ENCODE measurements around the gene ERC2.

The ERC2 gene

GRCh38 chr3:56368846-56369245, 99.4 kb downstream of the ERC2 start:
- Histone ChIP-seq H4K12ac (ENCODE audit: low read depth, low read length) (no peak overlapping the region), H3K14ac (ENCODE audit: low read length) (no peak overlapping the region), H3K4me3 (ENCODE audit: low read depth, low read length) (no peak overlapping the region), H4K8ac (ENCODE audit: low read depth, low read length) (no peak overlapping the region), H2BK120ac (ENCODE audit: insufficient read depth, low read length, poor library complexity) (no peak overlapping the region), H3K79me1 (ENCODE audit: low read length) (no peaks in the 10 kb centered on the region), H3K4me2 (ENCODE audit: low read length) (no peak overlapping the region), H3K4me1 (ENCODE audit: control insufficient read depth in 1 of 2, insufficient read depth in 2 of 2, low read length in 2 of 2) (no peaks in the 10 kb centered on the region), H3K79me2 (ENCODE audit: control insufficient read depth, insufficient read depth, low read length, poor library complexity) (no peaks in the 10 kb centered on the region), H3K23ac (ENCODE audit: low read length) (no peak overlapping the region), H2BK12ac (ENCODE audit: low read length) (no peak overlapping the region), H3K36me3 (ENCODE audit: control insufficient read depth in 1 of 2, insufficient read depth in 2 of 2, low read length in 2 of 2) (no peaks in the 10 kb centered on the region), H3K9me3 (ENCODE audit: insufficient read depth, low read depth, low read length) (peaks cover 2% of the 10 kb centered on the region), H3K27ac (ENCODE audit: low read depth, low read length) (no peak overlapping the region), H2AK5ac (ENCODE audit: low read length) (no peak overlapping the region), H3K18ac (ENCODE audit: low read length) (no peak overlapping the region), H3K27me3 (ENCODE audit: insufficient read depth, low read length) (no peaks in the 10 kb centered on the region), H2AFZ (ENCODE audit: insufficient read depth, low read length, poor library complexity) (no peak overlapping the region), H3K4ac (ENCODE audit: low read depth, low read length) (no peak overlapping the region), H4K91ac (ENCODE audit: low read depth, low read length) (no peak overlapping the region), H3K9ac (ENCODE audit: low read length) (no peak overlapping the region), H2BK5ac (ENCODE audit: low read depth, low read length, poor library complexity) (no peak overlapping the region)
- no CpG with 5 or more reads among the region's 4 CpGs for WGBS (ENCODE audit: extremely low coverage, insufficient coverage, insufficient read length)
- no peak for DNase-seq

GRCh38 chr3:56366641-56367162, 101.6 kb downstream of the ERC2 start:
- Histone ChIP-seq H3K14ac (ENCODE audit: low read length) (no peak overlapping the region), H4K91ac (ENCODE audit: low read depth, low read length) (no peak overlapping the region)
- WGBS (ENCODE audit: extremely low coverage, insufficient coverage, insufficient read length) = no CpG with 5 or more reads among the region's 4 CpGs

DNA sequence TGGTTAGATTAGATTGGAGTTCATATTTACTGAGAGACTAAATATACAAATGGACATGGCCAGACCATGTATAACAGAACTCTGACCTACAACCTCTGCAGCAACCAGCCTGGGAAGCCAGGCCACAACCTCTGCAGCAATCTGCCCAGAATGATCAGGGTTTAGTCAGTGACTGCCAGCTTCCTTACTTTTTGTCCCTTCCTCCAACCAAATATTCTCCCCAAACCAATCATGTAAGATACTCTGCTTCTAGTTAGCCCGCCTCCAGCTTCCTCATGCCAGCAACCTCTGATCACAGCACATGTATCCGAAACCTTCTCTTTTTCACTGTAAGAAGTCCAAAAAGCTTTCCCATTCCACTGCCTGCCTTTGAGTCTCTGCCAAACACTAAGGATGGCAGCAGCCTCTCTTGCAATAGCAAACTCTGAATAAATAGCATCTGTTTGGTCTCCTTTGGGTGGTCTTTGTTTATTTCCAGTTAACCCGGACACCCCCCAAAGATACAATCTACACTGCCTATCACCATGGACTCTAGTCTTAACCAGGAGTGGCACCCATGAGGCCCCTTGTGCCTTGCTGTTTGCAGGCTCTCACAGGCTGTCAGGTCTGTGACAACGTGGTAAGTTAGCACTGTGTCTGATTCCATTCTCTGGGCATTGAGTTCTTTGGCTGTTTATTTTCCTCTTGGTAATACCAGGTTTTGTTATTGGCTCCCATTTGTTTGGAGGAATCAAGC, 102.2 kb downstream of the ERC2 start:
- Histone ChIP-seq H3K79me1 (ENCODE audit: low read length) (no peaks in the 10 kb centered on the region), H3K4ac (ENCODE audit: low read depth, low read length) (no peak overlapping the region), H3K9ac (ENCODE audit: low read length) (no peak overlapping the region), H3K4me3 (ENCODE audit: low read depth, low read length) (no peak overlapping the region), H3K79me2 (ENCODE audit: control insufficient read depth, insufficient read depth, low read length, poor library complexity) (no peaks in the 10 kb centered on the region), H3K4me2 (ENCODE audit: low read length) (no peak overlapping the region), H3K27ac (ENCODE audit: low read depth, low read length) (no peak overlapping the region), H3K4me1 (ENCODE audit: control insufficient read depth in 1 of 2, insufficient read depth in 2 of 2, low read length in 2 of 2) (no peaks in the 10 kb centered on the region), H4K12ac (ENCODE audit: low read depth, low read length) (no peak overlapping the region), H3K23ac (ENCODE audit: low read length) (no peak overlapping the region), H3K36me3 (ENCODE audit: control insufficient read depth in 1 of 2, insufficient read depth in 2 of 2, low read length in 2 of 2) (no peaks in the 10 kb centered on the region), H3K9me3 (ENCODE audit: insufficient read depth, low read depth, low read length) (no peaks in the 10 kb centered on the region), H3K14ac (ENCODE audit: low read length) (no peak overlapping the region), H2AFZ (ENCODE audit: insufficient read depth, low read length, poor library complexity) (no peak overlapping the region), H2BK5ac (ENCODE audit: low read depth, low read length, poor library complexity) (no peak overlapping the region), H3K18ac (ENCODE audit: low read length) (no peak overlapping the region), H2BK12ac (ENCODE audit: low read length) (no peak overlapping the region), H4K91ac (ENCODE audit: low read depth, low read length) (no peak overlapping the region), H2AK5ac (ENCODE audit: low read length) (no peak overlapping the region), H4K8ac (ENCODE audit: low read depth, low read length) (no peak overlapping the region), H3K27me3 (ENCODE audit: insufficient read depth, low read length) (no peaks in the 10 kb centered on the region), H2BK120ac (ENCODE audit: insufficient read depth, low read length, poor library complexity) (no peak overlapping the region)
- WGBS (ENCODE audit: extremely low coverage, insufficient coverage, insufficient read length) = no CpG with 5 or more reads among the region's 4 CpGs
- no peak for DNase-seq

More at GRCh38 chr3:56366641-56367162, 101.6 kb downstream of the ERC2 start:
- Histone ChIP-seq H3K79me1 (ENCODE audit: low read length) (no peaks in the 10 kb centered on the region), H3K18ac (ENCODE audit: low read length) (no peak overlapping the region), H3K9ac (ENCODE audit: low read length) (no peak overlapping the region), H2BK5ac (ENCODE audit: low read depth, low read length, poor library complexity) (no peak overlapping the region), H3K4me1 (ENCODE audit: control insufficient read depth in 1 of 2, insufficient read depth in 2 of 2, low read length in 2 of 2) (no peaks in the 10 kb centered on the region), H4K12ac (ENCODE audit: low read depth, low read length) (no peak overlapping the region), H2BK120ac (ENCODE audit: insufficient read depth, low read length, poor library complexity) (no peak overlapping the region), H3K4me3 (ENCODE audit: low read depth, low read length) (no peak overlapping the region), H3K4ac (ENCODE audit: low read depth, low read length) (no peak overlapping the region), H3K36me3 (ENCODE audit: control insufficient read depth in 1 of 2, insufficient read depth in 2 of 2, low read length in 2 of 2) (no peaks in the 10 kb centered on the region), H3K4me2 (ENCODE audit: low read length) (no peak overlapping the region), H4K8ac (ENCODE audit: low read depth, low read length) (no peak overlapping the region), H2AFZ (ENCODE audit: insufficient read depth, low read length, poor library complexity) (no peak overlapping the region), H3K27me3 (ENCODE audit: insufficient read depth, low read length) (no peaks in the 10 kb centered on the region), H3K27ac (ENCODE audit: low read depth, low read length) (no peak overlapping the region), H3K9me3 (ENCODE audit: insufficient read depth, low read depth, low read length) (no peaks in the 10 kb centered on the region), H3K23ac (ENCODE audit: low read length) (no peak overlapping the region), H3K79me2 (ENCODE audit: control insufficient read depth, insufficient read depth, low read length, poor library complexity) (no peaks in the 10 kb centered on the region), H2AK5ac (ENCODE audit: low read length) (no peak overlapping the region), H2BK12ac (ENCODE audit: low read length) (no peak overlapping the region)
- DNase-seq = no peak

DNA sequence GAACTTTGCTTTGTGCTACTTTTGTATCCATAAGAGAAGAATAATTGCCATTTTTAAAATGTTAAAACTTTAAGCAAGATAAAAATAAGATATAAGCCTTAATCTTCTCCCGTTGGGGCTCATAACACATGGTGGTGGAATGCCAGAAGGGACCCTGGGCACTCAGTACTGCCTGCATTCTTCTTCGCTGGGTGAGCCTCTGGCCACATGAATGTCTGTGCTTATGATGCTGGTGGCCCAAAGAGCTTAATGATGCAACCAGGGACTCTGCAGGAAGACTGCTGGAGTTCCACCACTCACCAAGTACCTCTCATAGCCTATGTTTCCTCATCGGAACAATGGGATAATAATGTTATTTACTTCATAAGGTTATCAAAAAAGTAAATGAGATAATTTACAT, 103.6 kb downstream of the ERC2 start:
- Histone ChIP-seq H2BK120ac (ENCODE audit: insufficient read depth, low read length, poor library complexity) (no peak overlapping the region), H3K23ac (ENCODE audit: low read length) (no peak overlapping the region), H3K79me1 (ENCODE audit: low read length) (no peaks in the 10 kb centered on the region), H4K91ac (ENCODE audit: low read depth, low read length) (no peak overlapping the region), H3K9ac (ENCODE audit: low read length) (no peak overlapping the region), H2AK5ac (ENCODE audit: low read length) (no peak overlapping the region), H2BK5ac (ENCODE audit: low read depth, low read length, poor library complexity) (no peak overlapping the region), H2BK12ac (ENCODE audit: low read length) (no peak overlapping the region), H2AFZ (ENCODE audit: insufficient read depth, low read length, poor library complexity) (no peak overlapping the region), H3K27ac (ENCODE audit: low read depth, low read length) (no peak overlapping the region), H3K4me3 (ENCODE audit: low read depth, low read length) (no peak overlapping the region), H3K36me3 (ENCODE audit: control insufficient read depth in 1 of 2, insufficient read depth in 2 of 2, low read length in 2 of 2) (no peaks in the 10 kb centered on the region), H3K9me3 (ENCODE audit: insufficient read depth, low read depth, low read length) (no peaks in the 10 kb centered on the region), H3K79me2 (ENCODE audit: control insufficient read depth, insufficient read depth, low read length, poor library complexity) (no peaks in the 10 kb centered on the region), H3K4me2 (ENCODE audit: low read length) (no peak overlapping the region), H3K14ac (ENCODE audit: low read length) (no peak overlapping the region), H3K27me3 (ENCODE audit: insufficient read depth, low read length) (no peaks in the 10 kb centered on the region), H3K18ac (ENCODE audit: low read length) (no peak overlapping the region), H4K12ac (ENCODE audit: low read depth, low read length) (no peak overlapping the region), H3K4ac (ENCODE audit: low read depth, low read length) (no peak overlapping the region), H3K4me1 (ENCODE audit: control insufficient read depth in 1 of 2, insufficient read depth in 2 of 2, low read length in 2 of 2) (no peaks in the 10 kb centered on the region), H4K8ac (ENCODE audit: low read depth, low read length) (no peak overlapping the region)
- DNase-seq = peak; percentile 3 to 25
- WGBS (ENCODE audit: extremely low coverage, insufficient coverage, insufficient read length) = no CpG with 5 or more reads among the region's 3 CpGs
